Ovary (tissue), 9 donors: ENCODE results near the gene SLC44A4. TPM values are rescaled to one million over a fixed set of nuclear protein-coding genes. Genes with fewer than 3 reads are reported as not detected.
"Not testable (repeated sequence)": the region's sequence is repeated elsewhere in the genome, so short reads cannot be mapped to it uniquely, and the experiment has no call there.

Experiments used
- DNase-seq, 5 donors: peaks; one replicate each; pipeline ENCODE4 v3.0.0-alpha.2; 2019 to 2020
- H3K27ac ChIP-seq, 2 donors: fragments of 200-600 bp; one replicate each; pipeline versions ENCODE4 v1.5.1 to v1.8.0; 2019 to 2022
- H3K27me3 ChIP-seq: fragments of 200-600 bp; one replicate; pipeline ENCODE4 v1.8.0; 2022
- H3K36me3 ChIP-seq: fragments of 200-600 bp; sonication (generic); one replicate; pipeline ENCODE4 v1.5.1; 2019
- H3K4me1 ChIP-seq: one replicate; pipeline ENCODE4 v1.8.1; 2013; ENCODE audit warnings: mild to moderate bottlenecking, moderate library complexity; ENCODE audit not compliant: insufficient read depth
- H3K4me3 ChIP-seq: fragments of 200-600 bp; sonication (generic); one replicate; pipeline ENCODE4 v1.5.1; 2017
- H3K9me3 ChIP-seq, 2 donors: fragments of 200-600 bp in 1 of 2; sonication (generic) in 1 of 2; one replicate each; pipeline versions ENCODE4 v1.5.1 to v1.8.1; 2013 to 2019; ENCODE audit warnings: mild to moderate bottlenecking in 1 of 2, moderate library complexity in 1 of 2
- CTCF ChIP-seq, 3 donors: fragments of 450-650 bp in 2 of 3; fragments of 200-600 bp in 1 of 3; IDR thresholded peaks; one replicate each; pipeline versions ENCODE4 v1.5.1 to v1.8.0; 2016 to 2022; ENCODE audit warnings: antibody characterized with exemption in 3 of 3, mild to moderate bottlenecking in 1 of 3
- EP300 ChIP-seq: sonication (generic); formaldehyde crosslinking; IDR thresholded peaks from one replicate; pipeline ENCODE4 v1.6.1; 2017; ENCODE audit warnings: antibody characterized with exemption
- POLR2A ChIP-seq: fragments of 450-650 bp; IDR thresholded peaks from one replicate; pipeline ENCODE4 v1.6.1; 2017; ENCODE audit warnings: antibody characterized with exemption, mild to moderate bottlenecking, moderate library complexity
- WGBS, 3 donors: extraction: QIAGEN DNeasy Blood & Tissue Kit in 1 of 3; methylation state at CpG; one replicate each; pipeline versions ENCODE4 v1.1.5 to v1.1.7; 2013 to 2017; 5-methylcytosine and 5-hydroxymethylcytosine counted together
- intact Hi-C, 4 donors: fragments of 100-400 bp; cut with DNase I; formaldehyde crosslinking; loops; one replicate each; pipeline versions ENCODE4 v1.11.0 to v1.15.1; 2022 to 2023
- polyA plus RNA-seq, 2 donors: library from polyadenylated mRNA; stranded (reverse); fragments of 200-250 nt in 1 of 2; fragments of 350-450 nt in 1 of 2; fragmentation: Illumina TruSeq in 1 of 2; extraction: RNeasy Lipid Tissue Mini Kit (QIAGEN cat#74804) in 1 of 2; gene quantifications; one replicate each; pipeline ENCODE4 v1.2.3, GENCODE V29; 2013 to 2014
- total RNA-seq, 7 donors: library from RNA; depleted of rRNA in 2 of 7; stranded (reverse); fragments of >200 nt in 2 of 7; fragmentation: NEBNext Ultra II Directional in 3 of 7; extraction: Animal tissue kit (Norgen Biotek cat#: 25700) in 3 of 7; gene quantifications; one replicate each; pipeline versions ENCODE4 v1.1.0 to v1.2.4, GENCODE V29; 2016 to 2023
- donor health status: DM: no; HTN: no; CAD: no; lungs with moderate emphysema.
- donor health status: DM: no; HTN: no; CAD: no.
- donor health status: Bipolar disorder and iron deficiency.
- donor health status: DM: yes; HTN: yes; CAD: no.
- donor health status: DM: no; HTN: no; CAD: no.
- donor health status: DM: yes; HTN: yes; CAD: no.

SLC44A4 gene
- total and polyA plus RNA-seq, 9 donors, result 1.4 to 54.8 (median 6.2) TPM

- intact Hi-C loops, result no loop called here
- no peak for TF ChIP-seq POLR2A
- TF ChIP-seq CTCF (IDR thresholded peaks at IDR 0.05), result no peak
- TF ChIP-seq EP300, result no peak
- Histone ChIP-seq H3K4me3 (no peak overlapping the region), H3K27me3 (no peaks in the 10 kb centered on the region), H3K27ac (no peak overlapping the region), H3K4me1 (no peaks in the 10 kb centered on the region), H3K9me3 (no peaks in the 10 kb centered on the region), H3K36me3 (no peaks in the 10 kb centered on the region)
- DNase-seq, result no peak
- 66 to 80% (median 72%) methylated on average over 16 of the region's 16 CpGs for WGBS, 3 donors
Measured at GRCh38 chr6:31870385-31870921, 8.3 kb downstream of the SLC44A4 start.

- intact Hi-C loops, result loop anchor here in 2 of 4 donors (10.0 kb wide), 1 partner anchor 185 kb away; the partner anchor contains the start of gene LY6G5C (in 2 of the 2)
- no peak for DNase-seq
- H3K27ac ChIP-seq, result no peak overlapping the region
- 75 to 79% (median 75%) methylated on average over 8 of the region's 8 CpGs for WGBS, 3 donors
- TF ChIP-seq CTCF (IDR thresholded peaks at IDR 0.05) (no peak), EP300 (no peak), POLR2A (no peak)
- H3K36me3 ChIP-seq, result no peaks in the 10 kb centered on the region
- H3K9me3 ChIP-seq, result no peaks in the 10 kb centered on the region
- no peaks in the 10 kb centered on the region for H3K27me3 ChIP-seq
- H3K4me3 ChIP-seq, result no peak overlapping the region
- no peaks in the 10 kb centered on the region for H3K4me1 ChIP-seq
Measured at GRCh38 chr6:31869343-31869742, 9.5 kb downstream of the SLC44A4 start.

- not testable (repeated sequence) for H3K27me3 ChIP-seq, DNase-seq, H3K27ac ChIP-seq, H3K4me3 ChIP-seq, H3K4me1 ChIP-seq, H3K9me3 ChIP-seq, H3K36me3 ChIP-seq
- intact Hi-C loops, result loop anchor here in 2 of 4 donors (10.0 kb wide), 1 partner anchor 184 kb away; the partner anchor contains the start of gene LY6G5C (in 2 of the 2)
- WGBS, 3 donors, result 87 to 95% (median 94%) methylated on average over 1 of the region's 1 CpG
Measured at GRCh38 chr6:31868658-31868971, 10.2 kb downstream of the SLC44A4 start.

GRCh38 chr6:31865205-31866118, 13.3 kb downstream of the SLC44A4 start:
- no peak for TF ChIP-seq POLR2A
- TF ChIP-seq EP300, result no peak
- no peak for TF ChIP-seq CTCF (IDR thresholded peaks at IDR 0.05)
- DNase-seq, result no peak
- peaks cover 4% of the 10 kb centered on the region for H3K4me1 ChIP-seq
- H3K27me3 ChIP-seq, result no peaks in the 10 kb centered on the region
- 78 to 83% (median 83%) methylated on average over 21 of the region's 21 CpGs for WGBS, 3 donors
- no peak overlapping the region for H3K4me3 ChIP-seq
- H3K9me3 ChIP-seq, result no peaks in the 10 kb centered on the region
- no peaks in the 10 kb centered on the region for H3K36me3 ChIP-seq
- H3K27ac ChIP-seq, result no peak overlapping the region
- intact Hi-C loops, result loop anchor here in 2 of 4 donors (10.0 kb wide), 1 partner anchor 181 kb away; the partner anchor contains the start of gene LY6G5C (in 2 of the 2)

GRCh38 chr6:31864818-31865204, 14.0 kb downstream of the SLC44A4 start:
- intact Hi-C loops, result loop anchor here in 2 of 4 donors (10.0 kb wide), 1 partner anchor 180 kb away; the partner anchor contains the start of gene LY6G5C (in 2 of the 2)
- WGBS, 3 donors, result 80 to 87% (median 82%) methylated on average over 8 of the region's 8 CpGs
- TF ChIP-seq POLR2A (no peak), CTCF (IDR thresholded peaks at IDR 0.05) (no peak), EP300 (no peak)

GRCh38 chr6:31864123-31864562, 14.7 kb downstream of the SLC44A4 start:
- H3K9me3 ChIP-seq, DNase-seq, H3K4me1 ChIP-seq, H3K27me3 ChIP-seq, H3K36me3 ChIP-seq: not testable (repeated sequence)
- intact Hi-C loops, result loop anchor here in 2 of 4 donors (10.0 kb wide), 1 partner anchor 179 kb away; the partner anchor contains the start of gene LY6G5C (in 2 of the 2)
- 9 to 15% (median 11%) methylated on average over 16 of the region's 16 CpGs for WGBS, 3 donors
- peak overlapping the region; percentile 40 for H3K4me3 ChIP-seq
- peak overlapping the region in 1 of 2 donors; percentile 53 for H3K27ac ChIP-seq

More at GRCh38 chr6:31864818-31865204, 14.0 kb downstream of the SLC44A4 start:
- Histone ChIP-seq H3K9me3 (no peaks in the 10 kb centered on the region), H3K4me3 (no peak overlapping the region), H3K27ac (no peak overlapping the region), H3K4me1 (peaks cover 4% of the 10 kb centered on the region), H3K27me3 (no peaks in the 10 kb centered on the region), H3K36me3 (no peaks in the 10 kb centered on the region)
- DNase-seq, result no peak
